HG03064 (cell line): ENCODE results near the gene FMN1.
A peak's percentile ranks its signal among the peaks of the same experiment; 100 is the strongest.

ENCODE experiments used
- ATAC-seq: cut with Tn5 transposase; IDR thresholded peaks from one replicate; pipeline ENCODE4 v1.9.1; 2021; ENCODE audit warnings: low read depth; ENCODE audit not compliant: unreplicated experiment

FMN1 gene

DNA sequence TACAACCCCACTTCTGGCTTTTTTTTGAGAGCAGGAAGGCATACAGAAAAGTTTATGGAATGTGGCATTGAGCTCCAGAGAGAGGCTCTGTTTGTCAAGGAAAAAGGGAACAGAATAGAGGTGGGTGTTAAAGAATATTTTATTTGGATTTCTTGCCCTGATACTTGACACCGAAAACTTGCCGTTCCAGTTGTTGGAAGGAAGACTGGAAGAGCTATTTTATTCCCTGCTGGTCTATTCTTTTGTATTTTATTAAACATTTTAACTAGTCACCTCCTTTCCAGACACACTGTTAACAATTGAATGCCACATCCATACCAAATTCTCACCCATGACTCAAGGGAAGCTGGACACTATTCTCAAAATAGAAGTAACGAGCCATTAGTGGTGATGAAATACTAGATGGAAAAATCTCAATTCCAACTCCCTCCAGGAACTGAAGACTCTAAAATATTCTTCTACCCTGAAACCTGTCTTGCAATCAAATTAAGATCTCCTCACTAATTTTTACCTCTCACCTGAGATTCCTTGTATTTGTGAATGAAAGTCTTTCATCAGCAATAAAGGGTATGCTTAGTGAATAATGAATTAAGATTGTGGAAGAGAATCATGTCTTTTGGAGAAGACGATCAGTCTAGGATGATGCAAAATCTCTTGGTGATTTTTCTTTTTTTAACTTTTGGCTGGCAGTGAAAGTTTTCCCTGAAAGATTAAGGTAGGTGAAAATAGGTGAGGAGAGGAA lies 448.2 kb downstream of the FMN1 start:
- ATAC-seq = no peak

DNA sequence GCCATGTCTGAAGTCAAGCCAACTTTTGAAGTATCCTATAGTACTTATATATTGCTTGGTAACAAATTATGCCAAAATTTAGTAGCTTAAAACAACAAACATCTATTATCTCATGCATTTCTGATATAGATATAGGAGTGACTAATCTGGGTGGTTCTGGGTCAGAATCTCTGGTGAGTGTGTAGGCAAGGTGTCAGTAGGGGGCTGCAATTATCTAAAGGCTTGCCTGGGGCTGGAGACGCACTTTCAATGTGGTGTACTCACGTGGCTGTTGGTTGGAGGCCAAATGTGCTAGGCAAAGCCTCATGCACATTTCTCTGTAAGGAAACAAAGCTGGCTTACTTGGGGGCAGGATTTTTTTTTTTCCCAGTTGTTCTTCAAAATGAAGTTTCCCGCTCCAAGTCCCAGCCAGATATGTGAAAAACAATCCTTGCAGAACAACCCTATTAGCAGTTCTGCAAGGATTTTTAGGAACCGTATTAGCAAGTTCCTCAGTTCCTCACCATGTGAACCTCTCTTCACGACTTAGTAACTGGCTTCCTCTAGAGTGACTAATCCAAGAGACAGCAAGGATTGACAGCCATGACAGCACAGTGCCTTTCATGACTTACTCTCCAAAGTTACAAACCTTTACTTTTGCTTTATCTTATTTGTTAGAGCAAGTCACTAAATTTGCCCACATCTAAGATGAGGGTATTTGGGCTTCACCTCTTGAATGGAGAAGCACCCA lies 450.9 kb downstream of the FMN1 start:
- no peak for ATAC-seq

DNA sequence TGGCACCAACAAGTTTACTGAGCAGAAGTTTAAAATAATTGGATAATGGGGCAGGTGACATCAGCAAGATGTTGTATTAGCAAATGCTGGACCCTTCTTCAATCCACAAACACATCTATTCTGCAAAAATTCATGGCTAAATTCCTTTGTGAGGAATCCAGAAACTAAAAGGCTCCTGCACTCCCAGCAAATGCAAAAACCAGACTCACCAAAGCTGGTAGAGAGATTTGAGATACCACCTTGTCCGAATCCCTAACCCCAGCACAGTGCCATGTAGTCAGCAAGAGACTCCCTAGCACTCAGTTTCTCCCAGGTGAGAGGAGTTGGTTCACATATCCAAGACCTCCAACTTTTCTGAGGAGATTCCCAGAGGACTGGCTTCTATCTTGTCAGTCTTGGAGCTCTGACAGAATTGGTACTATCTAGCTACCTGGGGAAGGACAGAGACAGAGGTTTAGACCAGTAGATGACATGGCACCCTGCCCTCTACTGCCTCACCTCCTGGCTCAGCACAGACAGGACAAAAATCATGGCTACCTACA lies 454.9 kb downstream of the FMN1 start:
- ATAC-seq = no peak

DNA sequence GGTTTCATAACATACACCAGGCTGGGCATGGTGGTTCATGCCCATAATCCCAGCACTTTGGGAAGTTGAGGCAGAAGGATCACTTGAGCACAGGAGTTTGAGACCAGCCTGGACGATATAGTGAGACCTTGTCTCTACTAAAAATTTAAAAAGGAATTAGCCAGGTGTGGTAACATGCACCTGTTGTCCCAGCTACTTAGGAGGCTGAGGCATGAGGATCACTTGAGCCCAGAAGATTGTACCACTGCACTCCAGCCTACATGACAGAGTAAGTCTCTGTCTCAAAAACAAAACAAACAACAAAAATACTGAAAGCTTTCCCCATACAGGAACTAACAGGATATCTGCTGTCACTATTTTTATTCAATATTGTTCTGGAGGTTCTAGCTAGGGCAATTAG lies 455.8 kb downstream of the FMN1 start:
- no peak for ATAC-seq

DNA sequence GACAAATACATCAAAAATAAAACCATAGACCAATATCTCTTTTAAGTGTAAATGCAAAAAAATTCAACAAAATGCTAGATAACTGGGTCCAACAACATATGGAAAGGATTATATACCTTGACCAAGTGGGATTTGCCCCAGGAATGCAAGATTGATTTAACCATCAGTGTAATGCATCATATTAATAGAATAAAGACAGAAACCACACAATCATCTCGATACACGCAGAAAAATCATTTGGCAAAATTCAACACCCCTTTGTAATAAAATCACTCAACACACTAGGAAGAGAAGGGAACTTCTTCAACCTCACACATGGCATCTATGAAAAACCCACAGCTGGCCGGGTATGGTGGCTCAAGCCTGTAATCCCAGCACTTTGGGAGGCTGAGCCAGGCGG lies 457.2 kb downstream of the FMN1 start:
- no peak for ATAC-seq

DNA sequence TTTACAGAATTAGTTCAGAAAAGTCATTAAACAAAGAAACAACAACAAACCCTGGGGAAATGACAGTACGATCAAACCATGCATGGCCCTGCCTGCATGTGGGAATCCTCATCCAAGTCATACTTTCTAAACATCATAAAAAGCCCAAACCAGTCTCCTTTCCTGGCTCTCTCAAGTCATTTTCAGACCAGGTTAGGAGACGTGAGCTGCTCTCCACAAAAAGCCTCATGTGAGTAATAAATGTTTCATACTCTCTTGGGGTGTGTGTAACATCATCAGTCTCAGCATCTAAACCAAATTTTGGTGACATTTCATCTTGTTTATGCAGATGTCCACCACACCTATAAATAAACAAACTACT lies 457.8 kb downstream of the FMN1 start:
- no peak for ATAC-seq

DNA sequence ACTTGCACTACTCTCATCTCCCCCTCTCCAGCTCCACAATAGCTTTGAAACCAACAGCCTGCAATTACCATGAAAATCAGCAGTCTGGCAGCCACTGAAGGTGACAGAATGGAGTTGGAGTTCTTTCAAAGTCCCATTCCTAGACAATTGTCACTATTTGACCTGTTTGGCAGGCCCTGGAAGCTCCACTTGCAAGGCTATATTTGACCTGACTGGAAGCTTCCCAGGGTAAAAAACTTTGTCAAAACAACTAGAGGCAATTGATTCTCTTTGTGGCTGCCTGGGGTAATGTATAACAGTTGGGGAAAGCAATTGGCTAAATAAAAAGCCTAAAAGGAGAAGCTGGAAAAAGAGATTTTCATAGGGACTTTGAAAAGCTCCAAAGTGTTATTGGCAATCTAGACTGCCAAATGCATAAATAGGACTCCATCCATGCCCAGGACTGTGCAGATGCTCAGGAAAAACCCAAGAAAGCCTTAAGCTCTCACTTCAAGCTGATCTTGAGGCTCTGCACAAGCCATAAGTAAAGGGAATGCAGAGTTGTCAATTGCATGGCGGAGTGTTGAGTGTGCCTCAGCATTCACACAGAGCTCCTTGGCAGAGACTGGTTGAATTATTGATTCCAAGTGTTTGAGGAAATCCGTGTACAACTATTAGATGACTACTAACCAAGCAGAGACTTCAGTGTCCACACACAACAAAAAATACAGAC lies 458.4 kb downstream of the FMN1 start:
- no peak for ATAC-seq

DNA sequence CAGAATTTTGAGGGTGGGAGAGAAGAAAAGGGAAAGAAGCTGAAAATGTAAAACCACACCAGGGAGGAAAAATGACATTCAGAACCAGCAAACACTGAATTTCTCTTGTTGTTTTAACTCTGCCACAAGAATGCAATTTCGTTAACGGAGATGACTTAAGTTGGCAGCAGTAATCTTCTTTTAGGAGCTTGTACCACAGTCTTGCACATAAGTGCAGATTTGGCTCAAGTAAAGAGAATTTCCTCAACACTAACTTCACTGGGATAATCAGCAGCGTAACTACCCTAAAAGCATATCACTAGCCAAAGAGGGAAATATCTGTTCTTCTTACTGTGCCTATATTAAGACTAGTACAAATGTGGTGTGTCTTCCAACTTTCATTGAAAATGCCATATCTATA lies 461.2 kb downstream of the FMN1 start:
- no peak for ATAC-seq

DNA sequence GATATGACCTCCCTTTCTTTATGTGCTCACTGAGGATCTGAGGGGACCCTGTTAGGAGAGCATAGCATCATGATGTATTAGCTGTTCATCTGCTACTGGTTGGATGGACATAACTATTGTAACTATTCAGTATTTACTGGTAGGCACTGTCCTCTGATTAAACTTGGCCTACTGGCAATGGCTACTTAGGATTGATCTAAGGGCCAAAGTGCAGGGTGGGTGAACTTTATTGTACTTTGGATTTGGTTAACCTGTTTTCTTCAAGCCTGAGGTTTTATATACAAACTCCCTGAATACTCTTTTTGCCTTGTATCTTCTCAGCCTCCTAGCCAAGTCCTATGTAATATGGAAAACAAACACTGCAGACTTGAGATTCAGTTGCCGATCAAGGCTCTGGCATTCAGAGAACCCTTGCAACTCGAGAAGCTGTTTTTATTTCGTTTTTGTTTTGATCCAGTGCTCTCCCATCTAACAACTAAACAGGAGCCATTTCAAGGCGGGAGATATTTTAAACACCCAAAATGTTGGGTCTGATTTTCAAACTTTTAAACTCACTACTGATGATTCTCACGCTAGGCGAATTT lies 461.8 kb downstream of the FMN1 start:
- ATAC-seq = no peak

DNA sequence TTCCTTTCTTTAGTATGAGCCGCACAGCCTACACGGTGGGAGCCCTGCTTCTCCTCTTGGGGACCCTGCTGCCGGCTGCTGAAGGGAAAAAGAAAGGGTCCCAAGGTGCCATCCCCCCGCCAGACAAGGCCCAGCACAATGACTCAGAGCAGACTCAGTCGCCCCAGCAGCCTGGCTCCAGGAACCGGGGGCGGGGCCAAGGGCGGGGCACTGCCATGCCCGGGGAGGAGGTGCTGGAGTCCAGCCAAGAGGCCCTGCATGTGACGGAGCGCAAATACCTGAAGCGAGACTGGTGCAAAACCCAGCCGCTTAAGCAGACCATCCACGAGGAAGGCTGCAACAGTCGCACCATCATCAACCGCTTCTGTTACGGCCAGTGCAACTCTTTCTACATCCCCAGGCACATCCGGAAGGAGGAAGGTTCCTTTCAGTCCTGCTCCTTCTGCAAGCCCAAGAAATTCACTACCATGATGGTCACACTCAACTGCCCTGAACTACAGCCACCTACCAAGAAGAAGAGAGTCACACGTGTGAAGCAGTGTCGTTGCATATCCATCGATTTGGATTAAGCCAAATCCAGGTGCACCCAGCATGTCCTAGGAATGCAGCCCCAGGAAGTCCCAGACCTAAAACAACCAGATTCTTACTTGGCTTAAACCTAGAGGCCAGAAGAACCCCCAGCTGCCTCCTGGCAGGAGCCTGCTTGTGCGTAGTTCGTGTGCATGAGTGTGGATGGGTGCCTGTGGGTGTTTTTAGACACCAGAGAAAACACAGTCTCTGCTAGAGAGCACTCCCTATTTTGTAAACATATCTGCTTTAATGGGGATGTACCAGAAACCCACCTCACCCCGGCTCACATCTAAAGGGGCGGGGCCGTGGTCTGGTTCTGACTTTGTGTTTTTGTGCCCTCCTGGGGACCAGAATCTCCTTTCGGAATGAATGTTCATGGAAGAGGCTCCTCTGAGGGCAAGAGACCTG lies 463.5 kb downstream of the FMN1 start:
- ATAC-seq = no peak

DNA sequence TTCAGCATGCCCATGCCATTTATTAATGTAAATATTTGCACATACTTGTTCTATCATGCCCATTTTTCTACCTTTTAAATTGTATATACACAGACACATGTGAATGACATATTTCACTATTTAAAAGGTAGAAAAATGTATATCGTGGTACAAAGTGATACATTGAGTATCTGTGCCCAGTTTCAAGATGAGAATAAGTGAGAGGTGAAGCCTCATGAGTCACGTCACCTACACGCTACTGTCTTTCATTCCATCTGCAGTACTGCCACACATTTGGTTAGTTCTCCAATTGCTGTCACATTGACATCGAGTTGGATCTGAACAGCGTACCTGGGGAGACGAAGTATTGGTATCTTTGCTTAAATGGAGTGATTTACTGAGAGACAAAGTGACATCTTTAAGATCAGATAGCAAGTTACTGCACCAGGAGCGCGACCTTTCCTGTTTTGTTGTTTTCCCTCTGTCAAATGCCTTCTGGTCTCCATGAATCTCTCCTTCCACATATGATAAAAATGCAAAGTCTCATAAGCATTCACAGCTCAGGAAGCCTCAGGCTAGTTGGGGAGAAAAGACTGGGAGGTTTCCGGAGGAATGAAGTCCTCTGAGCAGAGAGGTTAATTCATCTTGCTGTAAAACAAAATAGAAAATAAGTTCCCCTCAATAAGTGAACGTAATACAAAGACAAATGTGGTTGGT lies 464.7 kb downstream of the FMN1 start:
- ATAC-seq = no peak

DNA sequence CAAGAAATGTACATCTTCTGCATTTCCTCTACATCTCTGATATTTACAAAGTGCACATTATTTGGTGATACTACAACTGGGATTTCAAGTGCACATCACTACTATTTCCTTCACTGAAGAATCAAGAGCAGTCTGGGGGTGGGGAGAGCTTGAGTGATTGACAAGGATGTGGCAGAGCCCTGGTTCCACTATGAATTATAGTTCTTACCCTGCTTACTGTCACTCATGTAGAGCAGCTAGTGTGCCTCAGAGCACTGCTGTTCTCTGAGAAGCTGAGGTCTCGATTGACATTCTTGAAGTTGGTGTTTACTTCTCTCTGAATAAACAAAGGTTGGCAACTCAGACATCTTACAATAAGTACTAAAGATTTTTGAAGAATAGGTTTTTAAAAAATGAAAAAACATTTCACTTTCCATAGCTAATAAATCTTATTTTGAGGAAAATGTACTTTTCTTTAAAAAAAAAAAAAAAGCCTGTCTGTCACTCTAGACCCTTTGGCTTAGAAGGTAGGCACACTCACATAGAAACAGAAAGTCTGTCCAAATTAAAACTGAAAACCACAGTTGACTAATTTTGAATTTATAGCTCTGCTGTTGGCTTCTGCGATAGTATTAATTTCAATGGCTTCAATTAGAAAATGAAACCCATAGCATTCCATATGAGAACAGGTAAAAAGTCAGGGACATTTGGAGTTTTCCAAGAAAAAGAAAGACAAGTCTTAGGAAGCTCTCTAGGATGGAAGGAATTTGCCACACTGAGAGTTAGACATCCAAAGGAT lies 471.2 kb downstream of the FMN1 start:
- peak; percentile 91 for ATAC-seq

DNA sequence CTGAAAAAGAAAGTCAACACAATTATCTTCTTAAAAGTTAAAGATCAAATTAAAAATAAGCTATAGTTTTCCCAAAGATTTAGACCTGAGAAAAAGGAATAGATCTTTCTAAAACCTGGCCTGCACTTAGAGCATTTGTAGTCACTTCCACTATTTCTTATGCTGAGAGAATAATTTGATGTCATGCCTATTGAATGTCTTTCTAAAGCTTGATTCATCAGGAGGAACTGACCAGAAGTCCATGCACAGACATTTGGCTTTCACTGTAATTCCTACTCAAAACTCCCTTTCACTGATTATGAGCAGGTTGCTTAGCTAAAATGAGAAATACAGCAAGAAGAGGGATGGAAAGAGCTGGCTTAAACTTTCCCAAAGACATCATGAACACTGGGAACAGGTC lies 472.4 kb downstream of the FMN1 start:
- no peak for ATAC-seq

DNA sequence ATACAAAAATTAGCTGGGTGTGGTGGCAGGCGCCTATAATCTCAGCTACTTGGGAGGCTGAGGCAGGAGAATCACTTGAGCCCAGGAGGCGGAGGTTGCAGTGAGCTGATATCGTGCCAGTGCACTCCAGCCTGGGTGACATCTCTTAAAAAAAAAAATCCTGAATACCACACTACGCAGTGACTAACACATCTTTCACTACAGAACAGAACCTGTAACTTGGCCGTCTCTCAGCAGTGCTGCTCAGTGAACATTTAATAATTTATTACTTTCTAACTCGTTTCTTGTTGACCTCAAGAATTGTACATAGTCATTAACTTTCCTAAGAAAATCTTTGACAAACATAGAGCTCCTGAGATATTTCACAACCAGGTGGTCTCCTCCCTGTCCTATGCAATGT lies 472.9 kb downstream of the FMN1 start:
- ATAC-seq = no peak

DNA sequence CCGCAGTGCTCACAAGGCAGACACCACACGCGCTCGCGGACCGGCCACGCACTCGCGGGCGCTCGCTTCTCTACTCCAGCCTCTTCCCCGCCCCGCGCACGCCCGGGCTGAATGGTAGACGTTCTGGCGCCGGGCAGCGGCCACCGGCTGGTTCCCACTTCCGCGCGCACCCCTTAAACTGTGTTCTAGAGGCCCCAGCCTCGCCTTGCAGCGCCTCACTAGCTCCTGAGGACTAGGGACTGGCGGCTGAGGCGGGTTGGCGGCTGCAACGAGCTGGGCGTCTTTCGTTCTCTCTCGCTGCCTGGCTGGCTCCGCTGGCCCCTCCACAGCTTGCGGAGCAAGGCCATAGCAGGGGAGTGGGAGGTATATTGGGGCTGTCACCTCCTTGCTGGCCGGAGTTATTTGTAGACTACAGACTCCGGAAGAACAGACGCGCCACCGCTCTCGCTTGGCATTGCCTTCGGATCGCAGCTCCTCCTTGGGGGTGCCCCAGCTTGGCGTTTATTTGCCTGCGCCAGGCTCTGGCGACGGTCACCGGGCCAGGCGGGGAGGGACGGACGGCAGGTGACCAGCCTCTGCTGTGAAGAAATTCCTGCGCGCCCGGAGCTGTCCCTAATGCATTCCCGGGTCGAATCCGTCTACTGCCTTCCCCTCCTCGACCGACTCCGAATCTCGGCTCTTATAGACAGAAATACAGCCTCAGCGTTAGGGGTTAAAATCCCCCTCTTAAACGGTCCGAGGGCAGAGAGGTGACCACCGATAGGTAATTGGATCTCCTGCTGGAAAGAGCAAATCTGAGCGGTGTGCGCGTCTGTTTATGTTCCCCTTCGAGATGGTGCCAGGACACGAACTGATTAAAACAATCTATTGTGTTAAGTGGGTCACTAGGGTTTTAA lies 475.4 kb downstream of the FMN1 start:
- ATAC-seq = no peak

DNA sequence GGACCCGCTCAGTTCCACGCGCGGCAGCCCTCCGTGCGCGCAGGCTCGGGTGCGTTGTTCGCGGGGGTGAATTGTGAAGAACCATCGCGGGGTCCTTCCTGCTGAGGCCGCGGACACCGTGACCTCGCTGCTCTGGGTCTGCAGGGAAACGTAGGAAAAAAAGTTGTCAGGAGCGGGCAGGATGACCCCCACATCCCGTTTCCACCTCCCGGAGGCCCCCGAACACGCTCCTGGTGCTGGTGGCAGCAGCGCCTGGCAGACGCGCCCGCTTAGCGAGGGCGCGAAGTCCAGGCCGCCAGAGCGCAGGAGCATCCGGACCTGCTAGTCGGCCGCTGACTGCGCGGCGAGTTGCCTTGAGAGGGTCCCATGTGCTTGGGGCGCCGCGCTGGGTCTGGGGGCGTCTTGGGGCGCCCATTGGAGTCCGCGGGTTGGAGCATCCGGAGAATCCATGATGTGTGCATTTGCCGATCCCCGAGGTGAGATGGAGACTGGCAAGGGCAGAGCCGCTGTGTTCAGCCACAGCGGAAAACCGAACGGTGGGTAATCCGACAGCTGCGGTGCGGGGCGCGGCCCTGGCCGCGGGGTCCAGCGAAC lies 476.2 kb downstream of the FMN1 start:
- ATAC-seq = no peak
